ENCODE results near the gene GLRA3.

DNA sequence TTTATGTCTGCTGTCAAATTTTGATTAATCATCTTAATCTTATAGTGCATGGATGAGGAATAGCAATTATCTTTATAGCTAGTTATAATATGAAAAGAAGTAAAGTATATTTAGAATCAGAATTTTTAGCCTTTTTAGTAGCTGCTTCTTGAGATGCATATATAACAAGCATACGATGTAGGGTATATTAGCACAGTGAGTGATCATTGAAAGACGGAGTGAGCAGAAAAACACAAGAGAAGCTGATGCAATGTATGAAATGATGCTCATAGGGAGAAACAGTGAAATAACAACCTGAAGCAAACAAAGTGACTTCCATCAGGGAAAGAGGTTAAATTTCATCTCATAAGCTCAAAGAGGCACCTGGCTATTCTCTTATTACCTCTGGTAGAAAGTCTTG lies 77.0 kb downstream of the GLRA3 start:
- TF ChIP-seq, protein P1, sequence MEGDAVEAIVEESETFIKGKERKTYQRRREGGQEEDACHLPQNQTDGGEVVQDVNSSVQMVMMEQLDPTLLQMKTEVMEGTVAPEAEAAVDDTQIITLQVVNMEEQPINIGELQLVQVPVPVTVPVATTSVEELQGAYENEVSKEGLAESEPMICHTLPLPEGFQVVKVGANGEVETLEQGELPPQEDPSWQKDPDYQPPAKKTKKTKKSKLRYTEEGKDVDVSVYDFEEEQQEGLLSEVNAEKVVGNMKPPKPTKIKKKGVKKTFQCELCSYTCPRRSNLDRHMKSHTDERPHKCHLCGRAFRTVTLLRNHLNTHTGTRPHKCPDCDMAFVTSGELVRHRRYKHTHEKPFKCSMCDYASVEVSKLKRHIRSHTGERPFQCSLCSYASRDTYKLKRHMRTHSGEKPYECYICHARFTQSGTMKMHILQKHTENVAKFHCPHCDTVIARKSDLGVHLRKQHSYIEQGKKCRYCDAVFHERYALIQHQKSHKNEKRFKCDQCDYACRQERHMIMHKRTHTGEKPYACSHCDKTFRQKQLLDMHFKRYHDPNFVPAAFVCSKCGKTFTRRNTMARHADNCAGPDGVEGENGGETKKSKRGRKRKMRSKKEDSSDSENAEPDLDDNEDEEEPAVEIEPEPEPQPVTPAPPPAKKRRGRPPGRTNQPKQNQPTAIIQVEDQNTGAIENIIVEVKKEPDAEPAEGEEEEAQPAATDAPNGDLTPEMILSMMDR (IDR thresholded peaks at IDR 0.05; ENCODE audit: extremely low read depth in 1 of 2, insufficient read depth in 1 of 2, low read depth in 1 of 2, low read length in 2 of 2) = no peak
- no peak for TF ChIP-seq GATA2 (IDR thresholded peaks at IDR 0.05; ENCODE audit: insufficient read depth, insufficient read length, low read depth, low read length)
- no peak for TF ChIP-seq EZH2 (IDR thresholded peaks at IDR 0.05; ENCODE audit: borderline replicate concordance, low read depth, low read length, severe bottlenecking)
- no peak for TF ChIP-seq POLR2AphosphoS5 (IDR thresholded peaks at IDR 0.05; ENCODE audit: insufficient read depth, low read depth, low read length)
- TF ChIP-seq POLR2A (IDR thresholded peaks at IDR 0.05; ENCODE audit: low read depth, low read length) = no peak
- TF ChIP-seq MYC (IDR thresholded peaks at IDR 0.05; ENCODE audit: low read depth, low read length) = no peak
